Loucy (cell line): ENCODE results near the gene SIKE1.

Source experiments
- EZH2phosphoT487 ChIP-seq: fragments of 200-600 bp; IDR thresholded peaks from 2 replicates; pipeline ENCODE4 v1.6.1; 2018; ENCODE audit warnings: antibody characterized with exemption, mild to moderate bottlenecking, moderate library complexity, borderline replicate concordance
- TF ChIP-seq, protein P1 (sequence below): fragments of 200-600 bp; sonication (generic); conservative IDR thresholded peaks from 2 replicates; pipeline ENCODE4 v1.5.1; 2014; ENCODE audit warnings: mild to moderate bottlenecking, antibody characterized with exemption, low read length

- TF ChIP-seq, protein P1, sequence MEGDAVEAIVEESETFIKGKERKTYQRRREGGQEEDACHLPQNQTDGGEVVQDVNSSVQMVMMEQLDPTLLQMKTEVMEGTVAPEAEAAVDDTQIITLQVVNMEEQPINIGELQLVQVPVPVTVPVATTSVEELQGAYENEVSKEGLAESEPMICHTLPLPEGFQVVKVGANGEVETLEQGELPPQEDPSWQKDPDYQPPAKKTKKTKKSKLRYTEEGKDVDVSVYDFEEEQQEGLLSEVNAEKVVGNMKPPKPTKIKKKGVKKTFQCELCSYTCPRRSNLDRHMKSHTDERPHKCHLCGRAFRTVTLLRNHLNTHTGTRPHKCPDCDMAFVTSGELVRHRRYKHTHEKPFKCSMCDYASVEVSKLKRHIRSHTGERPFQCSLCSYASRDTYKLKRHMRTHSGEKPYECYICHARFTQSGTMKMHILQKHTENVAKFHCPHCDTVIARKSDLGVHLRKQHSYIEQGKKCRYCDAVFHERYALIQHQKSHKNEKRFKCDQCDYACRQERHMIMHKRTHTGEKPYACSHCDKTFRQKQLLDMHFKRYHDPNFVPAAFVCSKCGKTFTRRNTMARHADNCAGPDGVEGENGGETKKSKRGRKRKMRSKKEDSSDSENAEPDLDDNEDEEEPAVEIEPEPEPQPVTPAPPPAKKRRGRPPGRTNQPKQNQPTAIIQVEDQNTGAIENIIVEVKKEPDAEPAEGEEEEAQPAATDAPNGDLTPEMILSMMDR = no peak
- no peak for TF ChIP-seq EZH2phosphoT487
These were observed 41.5 kb upstream of the SIKE1 start for GRCh38 chr1:114821978-114822377.
